IMR-90 (cell line): ENCODE results near the gene RAB20. TPM values are rescaled to one million over a fixed set of nuclear protein-coding genes. Genes with fewer than 3 reads are reported as not detected.

Experiments
- ATAC-seq: fragments of 200-7000 bp; cut with Tn5 transposase; 2 replicates; pipeline ENCODE4 v1.9.1; 2020; ENCODE audit warnings: low read depth, mild to moderate bottlenecking, moderate library complexity
- BruUV-seq: library from RNA; stranded (reverse); fragments of 400-500 nt; replicated peaks from 2 replicates; lab custom pipeline; 2021; lab: Mats Ljungman, UMichigan
- CTCF ChIA-PET: fragments of 300-600 bp; formaldehyde crosslinking; extraction: SDS; loops from one replicate; lab custom pipeline; 2021; ENCODE audit warnings: antibody characterized with exemption; lab: Yijun Ruan, JAX
- POLR2A ChIA-PET: fragments of 300-600 bp; sonication (Branson Sonifier 250); formaldehyde crosslinking; loops from one replicate; lab custom pipeline; 2022; ENCODE audit warnings: antibody characterized with exemption; ENCODE audit not compliant: unreplicated experiment; lab: Charles Lee
- DNase-seq: peaks from one replicate; pipeline ENCODE4 v3.0.0; 2013
- H2AFZ ChIP-seq: replicated peaks from 2 replicates; pipeline ENCODE3; 2013; ENCODE audit warnings: low read length, mild to moderate bottlenecking; ENCODE audit not compliant: poor library complexity
- H2AK5ac ChIP-seq: 2 replicates; pipeline ENCODE4 v1.6.1; 2013; ENCODE audit warnings: low read depth, low read length, inconsistent platforms
- H2AK9ac ChIP-seq: replicated peaks from 2 replicates; pipeline ENCODE3; 2013; ENCODE audit warnings: mild to moderate bottlenecking, low read depth, low read length, moderate library complexity; ENCODE audit not compliant: poor library complexity
- H2BK120ac ChIP-seq: 2 replicates; pipeline ENCODE4 v1.6.1; 2013; ENCODE audit warnings: low read depth, low read length, inconsistent platforms
- H2BK15ac ChIP-seq: 3 replicates; pipeline ENCODE4 v1.6.1; 2013; ENCODE audit warnings: low read depth, low read length, inconsistent platforms
- H2BK20ac ChIP-seq: 2 replicates; pipeline ENCODE4 v1.6.1; 2013; ENCODE audit warnings: low read depth, mild to moderate bottlenecking, inconsistent platforms, low read length, moderate library complexity
- H2BK5ac ChIP-seq: 2 replicates; pipeline ENCODE4 v1.6.1; 2013; ENCODE audit warnings: mild to moderate bottlenecking, low read depth, low read length, inconsistent platforms; ENCODE audit not compliant: poor library complexity, severe bottlenecking
- H3K14ac ChIP-seq: replicated peaks from 2 replicates; pipeline ENCODE4 v1.6.1; 2013; ENCODE audit warnings: low read depth, low read length, inconsistent platforms
- H3K18ac ChIP-seq: 2 replicates; pipeline ENCODE4 v1.6.1; 2013; ENCODE audit warnings: low read depth, low read length, control low read depth
- H3K23ac ChIP-seq: 2 replicates; pipeline ENCODE4 v1.6.1; 2013; ENCODE audit warnings: low read depth, low read length, inconsistent platforms
- H3K27ac ChIP-seq: 2 replicates; pipeline ENCODE4 v1.5.1; 2013; ENCODE audit warnings: mild to moderate bottlenecking, control low read depth, low read length; ENCODE audit not compliant: insufficient read depth
- H3K27me3 ChIP-seq: 2 replicates; pipeline ENCODE4 v1.6.1; 2013; ENCODE audit warnings: low read length; ENCODE audit not compliant: control insufficient read depth, insufficient read depth
- H3K36me3 ChIP-seq: 2 replicates; pipeline ENCODE4 v1.6.1; 2013; ENCODE audit warnings: low read length, mixed read lengths; ENCODE audit not compliant: control insufficient read depth, insufficient read depth
- H3K4ac ChIP-seq: 2 replicates; pipeline ENCODE4 v1.6.1; 2013; ENCODE audit warnings: low read depth, low read length, inconsistent platforms
- H3K4me1 ChIP-seq: 2 replicates; pipeline ENCODE4 v1.6.1; 2013; ENCODE audit warnings: low read length, mixed read lengths; ENCODE audit not compliant: control insufficient read depth, insufficient read depth
- H3K4me2 ChIP-seq: 2 replicates; pipeline ENCODE4 v1.6.1; 2013; ENCODE audit warnings: low read depth, mild to moderate bottlenecking, control low read depth, low read length, moderate library complexity
- H3K4me3 ChIP-seq: 2 replicates; pipeline ENCODE4 v1.5.1; 2013; ENCODE audit warnings: low read depth, mild to moderate bottlenecking, control low read depth, low read length, moderate library complexity; ENCODE audit not compliant: insufficient read depth
- H3K56ac ChIP-seq: 2 replicates; pipeline ENCODE4 v1.6.1; 2013; ENCODE audit warnings: low read length, inconsistent platforms; ENCODE audit not compliant: insufficient read depth; ENCODE audit errors: extremely low read depth
- H3K79me1 ChIP-seq, 2 experiments: 2 replicates each; pipeline ENCODE4 v1.6.1; 2013; ENCODE audit warnings: low read length in 2 of 2, inconsistent platforms in 1 of 2, low read depth in 1 of 2
- H3K9ac ChIP-seq: 2 replicates; pipeline ENCODE4 v1.6.1; 2013; ENCODE audit warnings: low read depth, low read length, control low read depth
- H3K9me1 ChIP-seq: 2 replicates; pipeline ENCODE4 v1.6.1; 2013; ENCODE audit warnings: low read length, inconsistent platforms; ENCODE audit not compliant: insufficient read depth
- H3K9me3 ChIP-seq: 2 replicates; pipeline ENCODE4 v1.6.1; 2013; ENCODE audit warnings: low read length; ENCODE audit not compliant: control insufficient read depth, insufficient read depth
- H4K20me1 ChIP-seq: 2 replicates; pipeline ENCODE4 v1.6.1; 2013; ENCODE audit warnings: low read length, inconsistent platforms; ENCODE audit not compliant: insufficient read depth
- H4K5ac ChIP-seq: 2 replicates; pipeline ENCODE4 v1.6.1; 2013; ENCODE audit warnings: mild to moderate bottlenecking, low read depth, low read length, control low read depth
- H4K8ac ChIP-seq, 2 experiments: 2 replicates each; pipeline ENCODE4 v1.6.1; 2013; ENCODE audit warnings: low read depth in 2 of 2, low read length in 2 of 2, control low read depth in 1 of 2, inconsistent platforms in 1 of 2
- H4K91ac ChIP-seq: 2 replicates; pipeline ENCODE4 v1.6.1; 2013; ENCODE audit warnings: low read depth, low read length, inconsistent platforms; ENCODE audit not compliant: insufficient read depth
- BHLHE40 ChIP-seq: fragments of 150-350 bp; IDR thresholded peaks from 2 replicates; pipeline ENCODE4 v1.6.1; 2016; ENCODE audit warnings: mild to moderate bottlenecking, low read depth, low read length
- CTCF ChIP-seq: conservative IDR thresholded peaks from 2 replicates; pipeline ENCODE4 v1.5.1; 2012; ENCODE audit warnings: mild to moderate bottlenecking, low read depth, low read length, improper control_type of control experiment
- POLR2A ChIP-seq: IDR thresholded peaks from 2 replicates; pipeline ENCODE4 v1.6.1; 2012; ENCODE audit warnings: mild to moderate bottlenecking, low read depth, low read length
- WGBS, 2 experiments: methylation state at CpG; one replicate each; pipeline versions ENCODE4 v1.1.5 to v1.1.7; 2013; ENCODE audit warnings: missing lambda C conversion rate in 2 of 2; ENCODE audit not compliant: insufficient read length in 1 of 2; ENCODE audit errors: extremely low coverage in 2 of 2; 5-methylcytosine and 5-hydroxymethylcytosine counted together
- dilution Hi-C: fragments of 300-500 bp; cut with HindIII; formaldehyde crosslinking; loops from one replicate; pipeline ENCODE4 v1.14.3; 2018; ENCODE audit warnings: low sequenced_read_pairs; ENCODE audit not compliant: unreplicated experiment
- in situ Hi-C: fragments of 300-500 bp; cut with MboI; formaldehyde crosslinking; loops from 3 replicates; pipeline ENCODE4 v1.14.3; 2019; ENCODE audit warnings: low sequenced_read_pairs, inconsistent platforms, mixed read lengths
- intact Hi-C: fragments of 100-400 bp; cut with micrococcal nuclease; formaldehyde crosslinking; loops from 2 replicates; pipeline ENCODE4 v1.10.0; 2022
- polyA plus RNA-seq, 3 experiments: library from polyadenylated mRNA; depleted of rRNA; stranded (reverse); fragments of >200 nt; gene quantifications; 2 replicates each; pipeline ENCODE4 v1.2.3, GENCODE V29; 2012; ENCODE audit warnings: low replicate concordance in 1 of 3
- total RNA-seq: library from RNA; depleted of rRNA; stranded (reverse); fragments of >200 nt; gene quantifications from 2 replicates; pipeline ENCODE4 v1.2.3, GENCODE V29; 2012

Gene RAB20
- total and polyA plus RNA-seq, 2 of the 4 experiments (the other 2 are of a cell fraction) = 3.8 to 5.1 TPM

- TF ChIP-seq BHLHE40 = peak; percentile 29; the same call in 1 of the 2 replicates
- no peak for TF ChIP-seq CTCF
- no peak for TF ChIP-seq POLR2A
- ATAC-seq (peak; percentile 46), DNase-seq (peak; percentile 41)
- no peaks in the 10 kb centered on the region for H3K27me3 ChIP-seq
- no peak overlapping the region for H3K23ac ChIP-seq
- no peak overlapping the region for H3K4me3 ChIP-seq
- H3K14ac ChIP-seq = peak overlapping the region; percentile 55; the same call in 1 of the 2 replicates
- H4K8ac ChIP-seq = peak overlapping the region in 1 of 2 experiments; percentile 2; a peak in 1 of 4 replicates
- H3K9me3 ChIP-seq = no peaks in the 10 kb centered on the region
- dilution Hi-C loops (no loop called here), intact Hi-C loops (no loop called here), in situ Hi-C loops (no loop called here)
- H3K56ac ChIP-seq = no peak overlapping the region
- H2BK20ac ChIP-seq = no peak overlapping the region
- 0 out of 2 replicates have a peak overlapping the region, but pooled peaks have one; percentile 7 for H2AK5ac ChIP-seq
- H3K4ac ChIP-seq = peak overlapping the region; percentile 61; the same call in 1 of the 2 replicates
- H2AFZ ChIP-seq = peak overlapping the region; percentile 71
- H2AK9ac ChIP-seq = peak overlapping the region; percentile 52
- POLR2A ChIA-PET = no interaction called here
- H2BK120ac ChIP-seq = 0 out of 2 replicates have a peak overlapping the region, but pooled peaks have one; percentile 3
- peaks cover 9% of the 10 kb centered on the region for H4K20me1 ChIP-seq
- H2BK5ac ChIP-seq = peak overlapping the region; percentile 3
- H2BK15ac ChIP-seq = no peak overlapping the region
- BruUV-seq = no TSS peak
- 0% methylated on average over 1 of the region's 4 CpGs; no CpG with 5 or more reads in 1 of the 2 experiments for WGBS, 2 experiments
- H4K91ac ChIP-seq = peak overlapping the region; percentile 19; the same call in 1 of the 2 replicates
- peak overlapping the region; percentile 16; the same call in 1 of the 2 replicates for H3K27ac ChIP-seq
- no peak overlapping the region for H3K9ac ChIP-seq
- peak overlapping the region; percentile 22; the same call in 1 of the 2 replicates for H3K4me2 ChIP-seq
- H4K5ac ChIP-seq = no peak overlapping the region; the same call in 1 of the 2 replicates
- CTCF ChIA-PET = interaction anchor here (1.0 kb wide), 1 partner anchor 9 kb away, joined by 3 read pairs; no protein-coding TSS in a partner anchor
- peaks cover 7% of the 10 kb centered on the region; the same call in 1 of the 2 replicates for H3K9me1 ChIP-seq
- peaks cover 80% of the 10 kb centered on the region for H3K36me3 ChIP-seq
- H3K79me1 ChIP-seq = peaks cover 12 to 18% of the 10 kb centered on the region in 2 experiments; a peak in 3 of 4 replicates
- no peak overlapping the region for H3K18ac ChIP-seq
- peaks cover 18% of the 10 kb centered on the region for H3K4me1 ChIP-seq
These were observed 52.0 kb downstream of the RAB20 start for GRCh38 chr13:110509478-110509926.
